SK-N-SH treated with all-trans-retinoic acid at 6 μM for 48 hours (cell line): ENCODE measurements around the gene ODAD3.
"Not testable (repeated sequence)": the region's sequence is repeated elsewhere in the genome, so short reads cannot be mapped to it uniquely, and the experiment has no call there.

Experiments
- ATAC-seq: fragments of 200-7000 bp; cut with Tn5 transposase; 3 replicates; pipeline ENCODE4 v1.9.1; 2020; ENCODE audit warnings: mild to moderate bottlenecking, moderate library complexity
- ARNTL ChIP-seq: fragments of 450-650 bp; formaldehyde crosslinking; IDR thresholded peaks from 2 replicates; pipeline ENCODE4 v1.5.0; 2020; ENCODE audit warnings: low read depth, mild to moderate bottlenecking, moderate library complexity, borderline replicate concordance
- CSDC2 ChIP-seq: fragments of 250-450 bp; sonication (Bioruptor Pico); IDR thresholded peaks from 2 replicates; pipeline ENCODE4 v1.5.0; 2020; ENCODE audit warnings: mild to moderate bottlenecking, moderate library complexity
- ESRRG ChIP-seq: fragments of 250-450 bp; sonication (Bioruptor Pico); IDR thresholded peaks from 2 replicates; pipeline ENCODE4 v1.6.1; 2021; ENCODE audit warnings: mild to moderate bottlenecking
- GLIS3 ChIP-seq: fragments of 250-450 bp; sonication (Bioruptor Pico); IDR thresholded peaks from 2 replicates; pipeline ENCODE4 v1.5.0; 2020; ENCODE audit warnings: mild to moderate bottlenecking, moderate library complexity
- ISL1 ChIP-seq: fragments of 250-450 bp; sonication (Bioruptor Pico); IDR thresholded peaks from 2 replicates; pipeline ENCODE4 v2.1.2; 2022; ENCODE audit warnings: mild to moderate bottlenecking, moderate library complexity
- OSR1 ChIP-seq: fragments of 250-450 bp; sonication (Bioruptor Pico); IDR thresholded peaks from 2 replicates; pipeline ENCODE4 v1.8.0; 2022; ENCODE audit warnings: moderate library complexity, mild to moderate bottlenecking, inconsistent platforms
- PPARA ChIP-seq: fragments of 250-450 bp; sonication (Bioruptor Pico); IDR thresholded peaks from 2 replicates; pipeline ENCODE4 v1.5.0; 2020; ENCODE audit warnings: mild to moderate bottlenecking, borderline replicate concordance
- RARB ChIP-seq: fragments of 250-450 bp; sonication (Bioruptor Pico); IDR thresholded peaks from 2 replicates; pipeline ENCODE4 v1.8.0; 2021; ENCODE audit warnings: mild to moderate bottlenecking, moderate library complexity
- TCF4 ChIP-seq: fragments of 250-450 bp; sonication (Bioruptor Pico); IDR thresholded peaks from 2 replicates; pipeline ENCODE4 v1.8.0; 2021; ENCODE audit warnings: mild to moderate bottlenecking, moderate library complexity, borderline replicate concordance
- TOX ChIP-seq: fragments of 250-450 bp; sonication (Bioruptor Pico); IDR thresholded peaks from 2 replicates; pipeline ENCODE4 v1.8.0; 2021; ENCODE audit warnings: mild to moderate bottlenecking, moderate library complexity, borderline replicate concordance
- ZC3H10 ChIP-seq: fragments of 250-450 bp; sonication (Bioruptor Pico); IDR thresholded peaks from 2 replicates; pipeline ENCODE4 v1.5.1; 2021; ENCODE audit warnings: mild to moderate bottlenecking, moderate library complexity
- ZFP3 ChIP-seq: fragments of 250-450 bp; sonication (Bioruptor Pico); IDR thresholded peaks from 2 replicates; pipeline ENCODE4 v1.5.0; 2020; ENCODE audit warnings: mild to moderate bottlenecking, moderate library complexity
- ZFP30 ChIP-seq: fragments of 450-650 bp; formaldehyde crosslinking; IDR thresholded peaks from 2 replicates; pipeline ENCODE4 v1.5.0; 2022; ENCODE audit warnings: mild to moderate bottlenecking, moderate library complexity
- ZNF565 ChIP-seq: fragments of 450-650 bp; formaldehyde crosslinking; conservative IDR thresholded peaks from 2 replicates; pipeline ENCODE4 v1.5.0; 2020; ENCODE audit warnings: low read depth, mild to moderate bottlenecking, moderate library complexity
- ZNF70 ChIP-seq: fragments of 450-650 bp; formaldehyde crosslinking; IDR thresholded peaks from 2 replicates; pipeline ENCODE4 v1.5.0; 2020; ENCODE audit warnings: mild to moderate bottlenecking, moderate library complexity
- ZNF8 ChIP-seq: fragments of 450-650 bp; formaldehyde crosslinking; IDR thresholded peaks from 2 replicates; pipeline ENCODE4 v1.5.0; 2020; ENCODE audit warnings: mild to moderate bottlenecking, moderate library complexity
- TF ChIP-seq, protein P1 (sequence below): fragments of 250-450 bp; sonication (Bioruptor Pico); IDR thresholded peaks from 2 replicates; pipeline ENCODE4 v1.8.0; 2021; ENCODE audit warnings: low read depth, mild to moderate bottlenecking, moderate library complexity, borderline replicate concordance
- TF ChIP-seq, protein P2 (sequence below): fragments of 250-450 bp; sonication (Bioruptor Pico); IDR thresholded peaks from 2 replicates; pipeline ENCODE4 v1.5.1; 2021; ENCODE audit warnings: mild to moderate bottlenecking, moderate library complexity
- TF ChIP-seq, protein P3 (sequence below): fragments of 250-450 bp; sonication (Bioruptor Pico); IDR thresholded peaks from 2 replicates; pipeline ENCODE4 v1.5.1; 2020; ENCODE audit warnings: low read depth, mild to moderate bottlenecking, moderate library complexity
- TF ChIP-seq, protein P4 (sequence below): fragments of 250-450 bp; sonication (Bioruptor Pico); IDR thresholded peaks from 2 replicates; pipeline ENCODE4 v1.8.0; 2020; ENCODE audit warnings: mild to moderate bottlenecking, moderate library complexity, borderline replicate concordance

The ODAD3 gene

DNA sequence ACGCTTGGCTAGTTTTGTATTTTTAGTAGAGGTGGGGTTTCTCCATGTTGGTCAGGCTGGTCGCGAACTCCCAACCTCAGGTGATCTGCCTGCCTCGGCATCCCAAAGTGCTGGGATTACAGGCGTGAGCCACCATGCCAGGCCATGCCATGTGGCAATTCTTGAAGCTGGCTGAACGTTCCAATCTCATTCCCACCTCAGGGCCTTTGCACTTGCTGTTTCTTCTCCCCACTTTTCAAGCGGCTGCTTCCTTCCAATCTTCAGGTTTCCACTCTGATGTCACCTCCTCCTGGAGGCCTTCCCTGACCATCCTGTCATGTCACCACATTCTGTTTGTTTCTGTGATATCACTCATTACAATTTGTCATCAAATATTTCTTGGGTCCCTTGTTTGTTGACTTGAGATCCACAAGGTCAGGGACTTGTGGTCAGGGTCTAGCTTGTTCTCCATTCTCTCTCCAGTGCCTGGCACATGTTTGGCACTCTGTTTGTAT lies 55.0 kb downstream of the ODAD3 start:
- ATAC-seq: no peak

DNA sequence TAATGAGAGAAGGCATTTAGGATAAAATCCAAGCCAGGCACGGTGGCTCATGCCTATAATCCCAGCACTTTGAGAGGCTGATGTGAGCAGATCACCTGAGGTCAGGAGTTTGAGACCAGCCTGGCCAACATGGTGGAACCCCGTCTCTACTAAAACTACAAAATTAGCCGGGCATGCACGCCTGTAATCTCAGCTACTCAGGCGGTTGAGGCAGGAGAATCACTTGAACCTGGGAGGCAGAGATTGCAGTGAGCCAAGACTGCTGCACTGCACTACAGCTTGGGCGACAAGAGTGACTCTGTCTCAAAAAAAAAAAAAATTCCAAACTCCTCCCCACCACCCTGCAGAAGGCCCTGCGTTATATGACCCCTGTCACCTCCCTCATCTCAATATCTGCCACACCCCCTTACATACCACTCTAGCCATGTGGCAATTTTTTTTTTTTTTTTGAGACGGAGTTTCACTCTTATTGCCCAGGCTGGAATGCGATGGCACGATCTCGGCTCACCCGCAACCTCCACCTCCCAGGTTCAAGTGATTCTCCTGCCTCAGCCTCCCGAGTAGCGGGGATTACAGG lies 55.6 kb downstream of the ODAD3 start:
- ATAC-seq: not testable (repeated sequence)
- peak; percentile 89 for TF ChIP-seq ZNF70
- TF ChIP-seq, all 23 proteins: peak for 1; not testable (repeated sequence) for 22

More for the DNA sequence above, 55.0 kb downstream of the ODAD3 start:
- TF ChIP-seq, protein P1, sequence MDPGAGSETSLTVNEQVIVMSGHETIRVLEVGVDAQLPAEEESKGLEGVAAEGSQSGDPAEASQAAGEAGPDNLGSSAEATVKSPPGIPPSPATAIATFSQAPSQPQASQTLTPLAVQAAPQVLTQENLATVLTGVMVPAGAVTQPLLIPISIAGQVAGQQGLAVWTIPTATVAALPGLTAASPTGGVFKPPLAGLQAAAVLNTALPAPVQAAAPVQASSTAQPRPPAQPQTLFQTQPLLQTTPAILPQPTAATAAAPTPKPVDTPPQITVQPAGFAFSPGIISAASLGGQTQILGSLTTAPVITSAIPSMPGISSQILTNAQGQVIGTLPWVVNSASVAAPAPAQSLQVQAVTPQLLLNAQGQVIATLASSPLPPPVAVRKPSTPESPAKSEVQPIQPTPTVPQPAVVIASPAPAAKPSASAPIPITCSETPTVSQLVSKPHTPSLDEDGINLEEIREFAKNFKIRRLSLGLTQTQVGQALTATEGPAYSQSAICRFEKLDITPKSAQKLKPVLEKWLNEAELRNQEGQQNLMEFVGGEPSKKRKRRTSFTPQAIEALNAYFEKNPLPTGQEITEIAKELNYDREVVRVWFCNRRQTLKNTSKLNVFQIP: no peak
- TF ChIP-seq ZNF8 (CRISPR knock-in tag): no peak
- TF ChIP-seq ZNF70: no peak
- no peak for TF ChIP-seq ISL1 (CRISPR knock-in tag)
- no peak for TF ChIP-seq ESRRG (CRISPR knock-in tag)
- TF ChIP-seq, protein P2, sequence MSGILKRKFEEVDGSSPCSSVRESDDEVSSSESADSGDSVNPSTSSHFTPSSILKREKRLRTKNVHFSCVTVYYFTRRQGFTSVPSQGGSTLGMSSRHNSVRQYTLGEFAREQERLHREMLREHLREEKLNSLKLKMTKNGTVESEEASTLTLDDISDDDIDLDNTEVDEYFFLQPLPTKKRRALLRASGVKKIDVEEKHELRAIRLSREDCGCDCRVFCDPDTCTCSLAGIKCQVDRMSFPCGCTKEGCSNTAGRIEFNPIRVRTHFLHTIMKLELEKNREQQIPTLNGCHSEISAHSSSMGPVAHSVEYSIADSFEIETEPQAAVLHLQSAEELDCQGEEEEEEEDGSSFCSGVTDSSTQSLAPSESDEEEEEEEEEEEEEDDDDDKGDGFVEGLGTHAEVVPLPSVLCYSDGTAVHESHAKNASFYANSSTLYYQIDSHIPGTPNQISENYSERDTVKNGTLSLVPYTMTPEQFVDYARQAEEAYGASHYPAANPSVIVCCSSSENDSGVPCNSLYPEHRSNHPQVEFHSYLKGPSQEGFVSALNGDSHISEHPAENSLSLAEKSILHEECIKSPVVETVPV (CRISPR knock-in tag): no peak
- no peak for TF ChIP-seq GLIS3 (CRISPR knock-in tag)
- TF ChIP-seq ZC3H10 (CRISPR knock-in tag): no peak
- TF ChIP-seq, protein P3, sequence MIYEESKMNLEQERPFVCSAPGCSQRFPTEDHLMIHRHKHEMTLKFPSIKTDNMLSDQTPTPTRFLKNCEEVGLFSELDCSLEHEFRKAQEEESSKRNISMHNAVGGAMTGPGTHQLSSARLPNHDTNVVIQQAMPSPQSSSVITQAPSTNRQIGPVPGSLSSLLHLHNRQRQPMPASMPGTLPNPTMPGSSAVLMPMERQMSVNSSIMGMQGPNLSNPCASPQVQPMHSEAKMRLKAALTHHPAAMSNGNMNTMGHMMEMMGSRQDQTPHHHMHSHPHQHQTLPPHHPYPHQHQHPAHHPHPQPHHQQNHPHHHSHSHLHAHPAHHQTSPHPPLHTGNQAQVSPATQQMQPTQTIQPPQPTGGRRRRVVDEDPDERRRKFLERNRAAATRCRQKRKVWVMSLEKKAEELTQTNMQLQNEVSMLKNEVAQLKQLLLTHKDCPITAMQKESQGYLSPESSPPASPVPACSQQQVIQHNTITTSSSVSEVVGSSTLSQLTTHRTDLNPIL: no peak
- TF ChIP-seq CSDC2 (CRISPR knock-in tag): no peak
- no peak for TF ChIP-seq TCF4 (CRISPR knock-in tag)
- no peak for TF ChIP-seq ZFP30 (CRISPR knock-in tag)
- no peak for TF ChIP-seq ZFP3
- TF ChIP-seq ARNTL (CRISPR knock-in tag): no peak
- TF ChIP-seq RARB (CRISPR knock-in tag): no peak
- no peak for TF ChIP-seq TOX (CRISPR knock-in tag)
- TF ChIP-seq, protein P4, sequence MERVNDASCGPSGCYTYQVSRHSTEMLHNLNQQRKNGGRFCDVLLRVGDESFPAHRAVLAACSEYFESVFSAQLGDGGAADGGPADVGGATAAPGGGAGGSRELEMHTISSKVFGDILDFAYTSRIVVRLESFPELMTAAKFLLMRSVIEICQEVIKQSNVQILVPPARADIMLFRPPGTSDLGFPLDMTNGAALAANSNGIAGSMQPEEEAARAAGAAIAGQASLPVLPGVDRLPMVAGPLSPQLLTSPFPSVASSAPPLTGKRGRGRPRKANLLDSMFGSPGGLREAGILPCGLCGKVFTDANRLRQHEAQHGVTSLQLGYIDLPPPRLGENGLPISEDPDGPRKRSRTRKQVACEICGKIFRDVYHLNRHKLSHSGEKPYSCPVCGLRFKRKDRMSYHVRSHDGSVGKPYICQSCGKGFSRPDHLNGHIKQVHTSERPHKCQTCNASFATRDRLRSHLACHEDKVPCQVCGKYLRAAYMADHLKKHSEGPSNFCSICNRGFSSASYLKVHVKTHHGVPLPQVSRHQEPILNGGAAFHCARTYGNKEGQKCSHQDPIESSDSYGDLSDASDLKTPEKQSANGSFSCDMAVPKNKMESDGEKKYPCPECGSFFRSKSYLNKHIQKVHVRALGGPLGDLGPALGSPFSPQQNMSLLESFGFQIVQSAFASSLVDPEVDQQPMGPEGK (CRISPR knock-in tag): no peak

DNA sequence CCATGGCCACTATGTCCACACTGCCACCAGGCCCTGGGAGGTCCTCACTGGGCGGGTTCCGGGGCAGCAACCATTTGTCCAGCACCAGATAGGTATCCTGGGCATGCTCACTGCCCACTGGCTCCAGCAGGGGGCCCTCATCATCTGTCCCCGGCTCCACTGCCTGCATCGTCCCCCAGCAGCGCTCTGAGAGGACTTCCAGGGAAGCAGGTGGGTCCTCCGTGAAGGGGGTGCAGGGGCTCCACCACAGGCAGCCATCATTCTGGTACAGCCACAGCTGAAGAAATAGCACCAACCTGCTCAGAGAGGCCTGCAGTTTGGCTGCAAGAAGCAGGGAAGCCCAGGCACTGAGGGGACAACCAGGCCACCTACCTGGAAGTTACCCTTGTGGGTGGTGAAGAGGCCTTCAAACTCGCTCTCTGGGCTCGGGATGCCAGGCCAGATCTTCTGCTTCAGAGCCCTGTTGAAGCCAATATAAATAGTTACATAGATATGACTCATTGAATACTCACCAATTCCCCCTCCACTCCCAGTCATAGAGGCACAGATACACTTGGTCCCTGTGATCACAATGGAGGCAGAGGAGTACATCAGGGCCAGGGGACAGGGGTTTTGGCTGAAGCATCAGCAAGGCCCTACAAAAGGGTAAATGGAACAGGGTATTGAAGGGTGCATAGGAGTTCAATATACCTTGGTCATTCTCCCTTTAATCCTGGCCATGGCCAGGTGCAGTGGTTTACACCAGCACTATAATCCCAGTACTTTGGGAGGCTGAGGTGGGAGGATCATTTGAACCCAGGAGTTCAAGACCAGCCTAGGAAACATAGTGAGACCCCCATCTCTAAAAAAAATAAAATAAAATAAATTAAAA lies 56.4 kb downstream of the ODAD3 start:
- ATAC-seq: no peak
- TF ChIP-seq PPARA (no peak), ZFP3 (peak; percentile 100)

DNA sequence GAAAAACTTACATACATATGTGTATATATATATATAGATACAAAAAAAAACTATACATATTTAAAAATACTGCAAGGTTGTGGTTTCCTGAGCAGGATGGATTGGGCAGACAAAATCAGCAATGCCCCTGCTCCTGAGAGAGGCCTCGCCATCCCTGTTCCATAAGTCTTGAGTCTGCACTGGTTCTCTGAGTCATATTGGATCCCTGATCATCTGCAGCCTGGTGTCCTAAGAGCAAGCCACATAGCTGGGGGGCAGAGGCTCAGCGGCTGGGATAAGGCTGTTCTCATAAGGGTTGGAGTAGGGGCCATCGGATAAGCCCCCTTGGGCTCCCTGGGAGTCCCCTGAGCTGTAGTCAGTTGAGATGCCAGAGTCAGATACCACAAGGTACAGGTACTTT lies 57.2 kb downstream of the ODAD3 start:
- TF ChIP-seq, protein P3: no peak
- TF ChIP-seq ZNF565 (CRISPR knock-in tag) (no peak), ZNF8 (CRISPR knock-in tag) (no peak), ESRRG (CRISPR knock-in tag) (no peak), RARB (CRISPR knock-in tag) (no peak), PPARA (no peak), ZFP30 (CRISPR knock-in tag) (no peak), OSR1 (CRISPR knock-in tag) (no peak), ZFP3 (no peak), TCF4 (CRISPR knock-in tag) (no peak), ZC3H10 (CRISPR knock-in tag) (no peak)
- no peak for ATAC-seq
